ENCODE results near the gene ZFYVE27. TPM values are rescaled to one million over a fixed set of nuclear protein-coding genes. Genes with fewer than 3 reads are reported as not detected.

The ZFYVE27 gene
- total RNA-seq, 4 donors from 2014 or later, result 25.8 to 60.5 (median 39.6) TPM

- H3K36me3 ChIP-seq, result no peaks in the 10 kb centered on the region
- no peak overlapping the region for H3K27ac ChIP-seq
- no peaks in the 10 kb centered on the region for H3K9me3 ChIP-seq
- DNase-seq (ENCODE audit: low spot score in 2 of 2), result no peak
- no peak overlapping the region for H3K4me3 ChIP-seq
- WGBS, result 84% methylated on average over 5 of the region's 6 CpGs
- peaks cover 5% of the 10 kb centered on the region for H3K27me3 ChIP-seq
- no peaks in the 10 kb centered on the region for H3K4me1 ChIP-seq
- TF ChIP-seq POLR2A (IDR thresholded peaks at IDR 0.05) (no peak), POLR2AphosphoS5 (IDR thresholded peaks at IDR 0.05) (no peak), CTCF (IDR thresholded peaks at IDR 0.05) (no peak), EP300 (IDR thresholded peaks at IDR 0.05) (no peak)
Measured at GRCh38 chr10:97805949-97806348, 69.0 kb downstream of the ZFYVE27 start.

GRCh38 chr10:97810446-97810845, 73.5 kb downstream of the ZFYVE27 start:
- Histone ChIP-seq H3K4me3 (no peak overlapping the region), H3K27me3 (peaks cover 3% of the 10 kb centered on the region), H3K9me3 (no peaks in the 10 kb centered on the region), H3K27ac (no peak overlapping the region), H3K36me3 (no peaks in the 10 kb centered on the region), H3K4me1 (no peaks in the 10 kb centered on the region)
- TF ChIP-seq CTCF (IDR thresholded peaks at IDR 0.05), result no peak
- no peak for TF ChIP-seq POLR2AphosphoS5 (IDR thresholded peaks at IDR 0.05)
- TF ChIP-seq POLR2A (IDR thresholded peaks at IDR 0.05), result no peak
- TF ChIP-seq EP300 (IDR thresholded peaks at IDR 0.05), result no peak
- DNase-seq (ENCODE audit: low spot score in 2 of 2), result no peak
- WGBS, result 85% methylated on average over 7 of the region's 7 CpGs

Other genes starting within 250 kb of the ZFYVE27 start
- 100 to 1,000 TPM; 111 to 238 (median 118) TPM for gene MMS19, start 238.7 kb upstream of the ZFYVE27 start, total RNA-seq
- 10 to 100 TPM; 15.2 to 50.8 (median 36.4) TPM for gene UBTD1, start 238.2 kb upstream of the ZFYVE27 start, total RNA-seq
- gene ANKRD2, start 164.3 kb upstream of the ZFYVE27 start, total RNA-seq, result 1 to 10 TPM in 2 of 4 donors, under 1 TPM in 1, not detected in 1; 0.45 to 2.5 (median 2.0) TPM
- 1 to 10 TPM in 3 of 4 donors, under 1 TPM in 1; 0.80 to 6.2 (median 4.0) TPM for gene HOGA1, start 152.7 kb upstream of the ZFYVE27 start, total RNA-seq
- gene C10orf62, start 147.4 kb upstream of the ZFYVE27 start, total RNA-seq, result not detected
- gene MORN4, start 103.6 kb upstream of the ZFYVE27 start, total RNA-seq, result 1 to 10 TPM; 1.3 to 5.6 (median 2.4) TPM
- gene PI4K2A, start 96.5 kb upstream of the ZFYVE27 start, total RNA-seq, result 10 to 100 TPM; 13.2 to 24.0 (median 20.9) TPM
- 100 to 1,000 TPM; 118 to 178 (median 142) TPM for gene AVPI1, start 49.9 kb upstream of the ZFYVE27 start, total RNA-seq
- gene MARVELD1, start 23.4 kb upstream of the ZFYVE27 start, total RNA-seq, result 10 to 100 TPM; 25.8 to 36.7 (median 31.0) TPM
- 1 to 10 TPM in 3 of 4 donors, under 1 TPM in 1; 0.91 to 2.2 (median 1.0) TPM for gene SFRP5, start 34.9 kb downstream of the ZFYVE27 start, total RNA-seq
- gene GOLGA7B, start 112.7 kb downstream of the ZFYVE27 start, total RNA-seq, result 10 to 100 TPM; 12.0 to 27.9 (median 19.4) TPM

All from suprapubic skin (tissue), 4 donors.